ACHN (cell line): ENCODE data around the gene TGFBR3.

Source experiments
- DNase-seq: peaks from one replicate; pipeline ENCODE4 v3.0.0-alpha.2; 2015
- in situ Hi-C: cut with HindIII; loops from 2 replicates; pipeline ENCODE4 v1.10.0; 2017; ENCODE audit warnings: low sequenced_read_pairs, low pct_ligation_motif_present, low pct_unique_long_range_greater_than_20kb

The TGFBR3 gene

GRCh38 chr1:91885213-91885715 is 687 bp downstream of the TGFBR3 start:
- DNase-seq: no peak
- in situ Hi-C loops: no loop called here

- peak; percentile 7 for DNase-seq
- in situ Hi-C loops: no loop called here
These were observed 1.3 kb downstream of the TGFBR3 start for GRCh38 chr1:91884459-91885212.

- peak; percentile 37 for DNase-seq
- in situ Hi-C loops: no loop called here
These were observed 2.5 kb downstream of the TGFBR3 start for GRCh38 chr1:91883470-91883869.

- in situ Hi-C loops: no loop called here
- DNase-seq: no peak
These were observed 4.7 kb downstream of the TGFBR3 start for GRCh38 chr1:91881280-91881679.

GRCh38 chr1:91879733-91880132 is 6.2 kb downstream of the TGFBR3 start:
- no peak for DNase-seq
- in situ Hi-C loops: no loop called here

- in situ Hi-C loops: no loop called here
- no peak for DNase-seq
These were observed 8.3 kb downstream of the TGFBR3 start for GRCh38 chr1:91877574-91878208.

- no peak for DNase-seq
- in situ Hi-C loops: no loop called here
These were observed 9.0 kb downstream of the TGFBR3 start for GRCh38 chr1:91876781-91877573.

GRCh38 chr1:91876040-91876470 is 9.9 kb downstream of the TGFBR3 start:
- no peak for DNase-seq
- in situ Hi-C loops: no loop called here

GRCh38 chr1:91874167-91874566 is 11.8 kb downstream of the TGFBR3 start:
- no peak for DNase-seq
- in situ Hi-C loops: no loop called here

GRCh38 chr1:91872559-91873081 is 13.3 kb downstream of the TGFBR3 start:
- DNase-seq: no peak
- in situ Hi-C loops: no loop called here

- in situ Hi-C loops: no loop called here
- no peak for DNase-seq
These were observed 14.0 kb downstream of the TGFBR3 start for GRCh38 chr1:91872000-91872399.

- in situ Hi-C loops: no loop called here
These were observed 15.6 kb downstream of the TGFBR3 start for GRCh38 chr1:91870322-91870721.

GRCh38 chr1:91866425-91866824 is 19.5 kb downstream of the TGFBR3 start:
- DNase-seq: no peak
- in situ Hi-C loops: no loop called here

More at GRCh38 chr1:91870322-91870721, 15.6 kb downstream of the TGFBR3 start:
- DNase-seq: no peak

- no peak for DNase-seq
- in situ Hi-C loops: no loop called here
These were observed 21.8 kb downstream of the TGFBR3 start for GRCh38 chr1:91864017-91864700.

- no peak for DNase-seq
- in situ Hi-C loops: no loop called here
These were observed 22.5 kb downstream of the TGFBR3 start for GRCh38 chr1:91863498-91863897.

- no peak for DNase-seq
- in situ Hi-C loops: no loop called here
These were observed 23.8 kb downstream of the TGFBR3 start for GRCh38 chr1:91862120-91862519.

- in situ Hi-C loops: no loop called here
- DNase-seq: no peak
These were observed 28.3 kb downstream of the TGFBR3 start for GRCh38 chr1:91857557-91858239.

- in situ Hi-C loops: no loop called here
- no peak for DNase-seq
These were observed 29.0 kb downstream of the TGFBR3 start for GRCh38 chr1:91856996-91857395.
